NB4 (cell line): ENCODE data around the gene POLR1C.

Experiments used
- MYC ChIP-seq: IDR thresholded peaks from 2 replicates; pipeline ENCODE4 v1.6.1; 2011; ENCODE audit warnings: low read depth, low read length
- POLR2A ChIP-seq: IDR thresholded peaks from 2 replicates; pipeline ENCODE4 v1.6.1; 2011; ENCODE audit warnings: mild to moderate bottlenecking; ENCODE audit not compliant: insufficient read length; ENCODE audit errors: extremely low read depth
- TF ChIP-seq, protein P1 (sequence below): IDR thresholded peaks from one replicate; pipeline ENCODE4 v1.5.1; 2012; ENCODE audit warnings: low read depth, low read length
- TF ChIP-seq, protein P2 (sequence below): IDR thresholded peaks from 2 replicates; pipeline ENCODE4 v1.6.1; 2011; ENCODE audit warnings: low read depth, low read length

DNA sequence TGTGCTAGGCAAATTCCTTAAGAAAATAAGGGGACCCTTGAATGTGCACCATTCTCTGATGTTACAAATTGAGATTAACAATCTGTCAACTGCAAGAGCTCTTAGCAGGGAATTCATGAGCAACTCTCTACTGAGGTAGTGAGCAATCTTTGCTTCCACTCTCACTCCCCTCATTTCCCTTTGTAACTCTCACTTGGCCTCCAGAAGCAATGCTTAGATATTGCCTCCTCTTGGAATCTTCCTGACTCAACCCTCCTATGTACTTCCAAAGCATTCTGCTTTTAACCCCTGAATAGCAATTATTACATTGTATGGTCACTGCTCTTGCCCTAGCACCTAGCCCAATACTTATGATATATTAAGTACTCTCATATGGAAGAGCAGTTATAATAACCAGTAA, 42.4 kb downstream of the POLR1C start:
- TF ChIP-seq, protein P1, sequence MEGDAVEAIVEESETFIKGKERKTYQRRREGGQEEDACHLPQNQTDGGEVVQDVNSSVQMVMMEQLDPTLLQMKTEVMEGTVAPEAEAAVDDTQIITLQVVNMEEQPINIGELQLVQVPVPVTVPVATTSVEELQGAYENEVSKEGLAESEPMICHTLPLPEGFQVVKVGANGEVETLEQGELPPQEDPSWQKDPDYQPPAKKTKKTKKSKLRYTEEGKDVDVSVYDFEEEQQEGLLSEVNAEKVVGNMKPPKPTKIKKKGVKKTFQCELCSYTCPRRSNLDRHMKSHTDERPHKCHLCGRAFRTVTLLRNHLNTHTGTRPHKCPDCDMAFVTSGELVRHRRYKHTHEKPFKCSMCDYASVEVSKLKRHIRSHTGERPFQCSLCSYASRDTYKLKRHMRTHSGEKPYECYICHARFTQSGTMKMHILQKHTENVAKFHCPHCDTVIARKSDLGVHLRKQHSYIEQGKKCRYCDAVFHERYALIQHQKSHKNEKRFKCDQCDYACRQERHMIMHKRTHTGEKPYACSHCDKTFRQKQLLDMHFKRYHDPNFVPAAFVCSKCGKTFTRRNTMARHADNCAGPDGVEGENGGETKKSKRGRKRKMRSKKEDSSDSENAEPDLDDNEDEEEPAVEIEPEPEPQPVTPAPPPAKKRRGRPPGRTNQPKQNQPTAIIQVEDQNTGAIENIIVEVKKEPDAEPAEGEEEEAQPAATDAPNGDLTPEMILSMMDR, result no peak
- TF ChIP-seq POLR2A (no peak), MYC (no peak)
- TF ChIP-seq, protein P2, sequence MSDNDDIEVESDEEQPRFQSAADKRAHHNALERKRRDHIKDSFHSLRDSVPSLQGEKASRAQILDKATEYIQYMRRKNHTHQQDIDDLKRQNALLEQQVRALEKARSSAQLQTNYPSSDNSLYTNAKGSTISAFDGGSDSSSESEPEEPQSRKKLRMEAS, result no peak
